ENCODE data around the gene TMEM154. TPM values are rescaled to one million over a fixed set of nuclear protein-coding genes. Genes with fewer than 3 reads are reported as not detected.
"Not testable (repeated sequence)": the region's sequence is repeated elsewhere in the genome, so short reads cannot be mapped to it uniquely, and the experiment has no call there.

The TMEM154 gene
- total RNA-seq, 1 experiment from 2014 or later, result not detected

DNA sequence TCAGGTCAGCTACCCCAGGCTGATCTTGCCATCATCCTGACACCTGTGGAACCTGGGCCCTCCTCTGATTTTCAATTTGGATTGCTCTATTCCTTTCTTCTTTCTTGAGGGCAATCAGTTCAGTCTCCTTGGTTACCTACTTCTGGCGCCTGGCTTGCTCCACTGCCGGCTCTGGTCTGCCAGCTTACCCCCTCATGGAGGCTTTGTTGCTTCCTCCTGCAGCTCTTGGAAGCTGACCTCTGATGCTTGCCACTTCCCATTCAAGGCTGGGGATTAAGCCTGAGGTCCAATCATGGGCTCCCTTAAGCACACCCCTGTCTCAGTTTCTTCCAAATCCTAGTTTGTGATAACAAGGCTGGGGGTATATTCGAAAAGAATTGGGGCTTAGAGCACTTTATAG is 5.4 kb downstream of the TMEM154 start:
- in situ Hi-C loops (cut with HindIII; ENCODE audit: low pct_unique_long_range_greater_than_20kb, low sequenced_read_pairs), result no loop called here
- no peak for DNase-seq (ENCODE audit: low read depth)

DNA sequence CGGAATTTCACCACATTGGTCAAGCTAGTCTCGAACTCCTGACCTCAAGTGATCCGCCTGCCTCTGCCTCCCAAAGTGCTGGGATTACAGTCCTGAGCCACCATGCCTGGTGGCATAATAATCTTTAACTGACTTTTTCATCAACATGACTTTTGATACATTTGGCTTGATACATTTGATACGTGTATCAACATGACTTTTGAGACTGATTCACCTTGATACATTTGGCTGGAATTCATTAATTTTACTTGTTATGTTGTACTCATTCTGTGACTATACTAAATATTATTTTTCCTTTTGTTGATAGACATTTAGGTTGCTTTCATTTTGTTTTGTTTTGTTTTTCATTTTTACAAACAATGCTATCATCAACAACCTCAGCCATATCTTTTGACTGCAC is 6.3 kb downstream of the TMEM154 start:
- no peak for DNase-seq (ENCODE audit: low read depth)
- in situ Hi-C loops (cut with HindIII; ENCODE audit: low pct_unique_long_range_greater_than_20kb, low sequenced_read_pairs), result no loop called here

DNA sequence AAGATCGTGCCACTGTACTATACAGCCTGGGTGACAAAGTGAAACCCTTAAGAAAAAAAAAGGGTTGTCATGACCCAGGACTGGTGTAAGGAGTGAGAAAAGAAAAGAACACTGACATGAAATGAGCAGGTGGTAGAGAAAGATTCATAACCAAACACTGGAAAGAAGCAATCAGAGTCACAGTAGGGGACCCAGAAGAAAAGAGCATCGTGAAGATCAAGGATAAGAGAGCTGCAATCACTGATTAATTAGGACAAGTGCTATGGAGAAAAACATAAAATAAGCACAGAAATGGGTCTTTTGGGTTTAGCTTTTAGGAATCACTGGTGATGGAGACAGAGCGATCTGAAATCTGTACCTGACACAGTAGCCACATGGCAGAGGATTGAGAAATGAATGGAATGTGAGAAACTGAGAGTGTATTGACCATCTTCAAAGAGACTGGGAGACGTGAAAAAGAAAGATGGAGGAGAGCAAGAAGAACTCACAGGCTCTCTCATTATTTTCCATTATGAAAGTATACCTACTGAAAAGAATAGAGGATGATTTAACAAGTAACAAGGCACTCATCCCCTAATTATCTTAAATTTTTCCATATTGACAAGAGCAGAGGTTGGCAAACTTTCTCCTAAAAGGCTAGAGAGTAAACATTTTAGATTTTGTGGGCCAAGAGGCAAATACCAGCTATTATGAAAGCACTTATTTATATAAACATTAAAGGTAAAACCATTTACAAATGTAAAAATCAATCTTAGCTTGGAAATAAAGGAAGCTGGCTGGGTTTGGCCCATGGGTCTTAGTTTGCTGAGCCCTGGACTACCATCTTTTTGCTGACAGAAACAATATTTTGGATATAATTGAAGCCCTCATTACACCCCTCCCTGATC is 7.3 kb downstream of the TMEM154 start:
- in situ Hi-C loops (cut with HindIII; ENCODE audit: low pct_unique_long_range_greater_than_20kb, low sequenced_read_pairs), result no loop called here
- DNase-seq (ENCODE audit: low read depth), result no peak

DNA sequence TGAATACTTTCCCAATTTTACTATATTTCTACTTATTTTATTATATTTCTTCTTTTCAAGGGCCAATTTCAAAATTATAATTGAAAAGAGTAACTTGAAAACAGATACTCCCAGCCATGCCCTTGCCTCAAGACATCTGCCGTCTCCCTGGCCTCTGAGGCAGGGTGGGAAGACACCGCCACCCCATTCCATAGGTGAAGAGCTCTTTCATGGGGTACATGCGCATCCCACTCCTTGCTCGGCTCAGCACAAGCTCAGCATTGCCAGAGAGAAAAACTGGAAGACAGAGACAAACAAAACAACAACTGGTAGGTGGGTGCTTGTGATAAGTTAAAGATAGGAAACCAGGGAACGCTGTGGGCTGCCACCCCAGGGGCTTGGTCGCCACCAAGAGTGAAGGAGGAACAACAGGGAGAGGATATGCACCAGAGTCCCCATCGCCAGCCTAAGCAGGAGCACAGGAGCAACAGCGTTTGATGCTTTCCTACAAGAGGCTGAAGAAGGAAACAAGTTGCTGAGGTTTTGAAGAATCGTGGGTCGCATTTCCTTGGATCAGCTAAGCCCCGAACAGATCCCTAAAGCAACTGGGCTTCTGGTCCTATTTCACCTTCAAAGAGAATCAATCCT is 11.3 kb downstream of the TMEM154 start:
- in situ Hi-C loops (cut with HindIII; ENCODE audit: low pct_unique_long_range_greater_than_20kb, low sequenced_read_pairs), result no loop called here
- DNase-seq (ENCODE audit: low read depth), result no peak

DNA sequence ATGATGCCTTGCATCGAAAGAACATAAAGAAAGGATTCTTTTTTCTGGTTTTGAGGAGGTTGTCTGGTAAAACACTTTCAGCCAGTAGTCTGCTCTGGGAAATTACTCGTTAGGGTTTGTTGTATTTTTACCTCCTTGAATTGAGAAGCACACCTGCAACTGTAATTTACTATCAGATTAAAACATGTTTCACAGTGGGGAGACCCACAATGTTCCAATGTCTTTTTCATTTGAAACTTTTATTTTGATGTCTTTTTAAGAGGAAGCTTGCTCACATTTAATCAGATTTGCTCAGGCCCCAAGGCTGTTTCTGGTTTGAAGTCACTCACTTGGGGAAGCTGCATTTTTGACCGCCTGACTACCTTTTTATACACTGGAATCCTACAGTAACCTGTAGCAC is 12.0 kb downstream of the TMEM154 start:
- DNase-seq (ENCODE audit: low read depth), result no peak
- in situ Hi-C loops (cut with HindIII; ENCODE audit: low pct_unique_long_range_greater_than_20kb, low sequenced_read_pairs), result no loop called here

DNA sequence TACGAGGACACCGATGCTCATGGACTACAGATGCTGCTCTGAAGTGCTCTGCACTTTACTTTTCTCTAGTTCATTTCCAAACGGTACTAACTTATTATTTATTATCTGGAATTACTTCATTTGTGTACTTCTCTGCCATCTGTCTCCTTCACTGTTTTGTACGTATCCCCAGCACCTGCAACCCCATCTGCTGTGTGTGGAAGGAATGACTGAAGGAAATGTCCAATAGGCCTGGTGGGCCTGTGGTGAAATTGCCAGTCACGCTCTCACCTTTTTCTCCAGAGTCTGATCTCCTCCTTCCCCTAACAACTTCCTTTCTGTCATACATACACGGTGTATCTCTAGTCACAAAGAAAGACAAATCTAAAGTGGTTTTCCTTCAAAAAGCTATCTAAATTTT is 12.9 kb downstream of the TMEM154 start:
- in situ Hi-C loops (cut with HindIII; ENCODE audit: low pct_unique_long_range_greater_than_20kb, low sequenced_read_pairs), result no loop called here
- DNase-seq (ENCODE audit: low read depth), result no peak

DNA sequence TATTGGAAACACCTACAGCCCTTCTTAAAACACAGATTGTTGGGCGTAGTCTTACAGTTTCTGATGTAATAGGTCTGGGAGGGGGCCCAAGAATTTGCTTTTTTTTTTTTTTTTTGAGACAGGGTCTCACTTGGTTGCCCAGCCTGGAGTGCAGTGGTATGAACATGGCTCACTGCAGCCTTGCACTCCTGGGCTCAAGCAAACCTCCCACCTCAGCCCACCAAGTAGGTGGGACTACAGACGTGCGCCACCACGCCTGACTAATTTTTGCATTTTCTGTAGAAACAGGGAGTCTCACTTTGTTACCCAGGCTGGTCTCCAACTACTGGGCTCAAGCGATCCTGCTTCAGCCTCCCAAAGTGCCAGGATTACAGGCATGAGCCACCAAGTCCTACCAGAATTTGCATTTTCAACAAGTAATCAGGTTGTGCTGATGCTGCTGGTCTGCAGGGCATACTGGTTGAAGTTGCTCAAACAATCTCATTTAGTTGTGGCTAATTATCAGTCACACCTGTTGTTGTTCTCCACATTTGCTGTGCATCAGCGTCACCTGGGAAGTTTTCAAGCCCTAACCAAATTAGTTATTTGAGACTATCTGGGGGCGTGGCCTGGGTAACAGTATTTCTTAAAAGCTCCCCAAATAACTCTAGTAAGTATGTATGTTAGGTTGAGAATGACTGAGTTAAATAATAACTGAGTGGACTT is 14.0 kb downstream of the TMEM154 start:
- in situ Hi-C loops (cut with HindIII; ENCODE audit: low pct_unique_long_range_greater_than_20kb, low sequenced_read_pairs), result no loop called here
- no peak for DNase-seq (ENCODE audit: low read depth)

DNA sequence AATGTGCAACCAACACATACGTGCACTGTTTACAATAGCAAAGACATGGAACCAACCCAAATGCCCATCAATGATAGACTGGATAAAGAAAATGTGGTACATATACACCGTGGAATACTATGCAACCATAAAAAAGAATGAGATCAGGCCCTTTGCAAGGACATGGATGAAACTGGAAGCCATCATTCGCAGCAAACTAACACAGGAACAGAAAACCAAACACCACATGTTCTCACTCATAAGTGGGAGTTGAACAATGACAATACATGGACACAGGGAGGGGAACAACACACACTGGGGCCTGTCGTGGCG is 15.8 kb downstream of the TMEM154 start:
- in situ Hi-C loops (cut with HindIII; ENCODE audit: low pct_unique_long_range_greater_than_20kb, low sequenced_read_pairs); DNase-seq (ENCODE audit: low read depth): not testable (repeated sequence)

DNA sequence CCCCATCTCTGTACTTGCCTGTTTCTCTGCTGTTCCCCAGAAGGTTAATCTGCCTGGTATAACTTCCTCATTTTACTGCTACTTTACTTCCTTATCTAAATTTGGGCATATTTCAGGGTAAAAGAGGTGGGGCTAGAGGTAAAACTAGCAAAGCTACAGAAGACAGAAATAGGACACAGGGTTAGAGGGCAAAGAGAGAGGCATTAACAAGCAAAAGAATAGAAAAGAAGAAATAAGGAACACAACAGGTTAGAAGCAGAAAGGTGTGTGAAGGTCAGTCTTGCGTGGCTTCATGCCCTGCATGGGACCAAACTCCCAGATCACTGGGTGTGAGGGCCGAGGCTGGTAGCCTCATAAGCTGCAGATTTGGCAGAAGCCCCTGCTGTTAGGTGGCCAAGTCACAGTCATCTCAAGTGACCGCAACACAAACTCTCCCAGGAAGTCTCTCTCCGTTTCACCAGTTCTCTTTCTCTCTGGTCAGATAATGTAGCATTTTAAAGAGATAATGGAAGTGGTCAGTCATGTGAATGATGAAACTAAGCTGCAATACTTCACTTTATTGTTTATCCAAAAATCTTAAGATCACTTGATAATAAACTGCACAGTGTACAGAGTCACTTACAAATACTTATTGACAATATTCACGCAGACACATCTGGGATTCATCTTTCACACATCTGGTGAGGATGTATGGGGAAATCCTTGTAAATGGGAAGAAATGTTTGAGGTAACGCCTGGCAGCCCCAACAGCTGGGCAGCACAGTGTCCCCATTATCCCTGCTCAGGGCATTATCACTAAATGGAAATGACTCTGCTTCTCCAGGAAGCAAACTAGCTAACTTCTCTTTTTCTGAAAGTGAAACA is 16.4 kb downstream of the TMEM154 start:
- no peak for DNase-seq (ENCODE audit: low read depth)
- in situ Hi-C loops (cut with HindIII; ENCODE audit: low pct_unique_long_range_greater_than_20kb, low sequenced_read_pairs), result no loop called here

DNA sequence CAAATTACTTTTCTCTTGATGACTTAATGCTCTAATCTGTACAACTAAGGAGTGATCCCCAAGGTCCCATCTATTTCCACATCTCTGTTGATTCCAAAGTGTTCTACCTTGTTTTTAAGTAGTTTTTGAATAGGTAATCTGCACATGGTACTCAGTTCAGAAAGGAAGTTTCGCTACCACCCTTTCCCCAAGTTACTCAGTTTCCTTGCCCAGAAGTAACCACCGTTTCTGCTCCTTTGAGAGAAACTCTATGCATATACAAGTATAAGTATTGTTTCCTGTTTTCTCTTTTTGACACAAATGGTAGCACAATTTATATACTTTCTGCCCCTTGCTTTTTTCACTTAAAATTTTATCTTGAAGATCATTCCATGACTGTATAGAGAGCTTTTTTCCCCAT is 18.1 kb downstream of the TMEM154 start:
- DNase-seq (ENCODE audit: low read depth), result no peak
- in situ Hi-C loops (cut with HindIII; ENCODE audit: low pct_unique_long_range_greater_than_20kb, low sequenced_read_pairs), result no loop called here

DNA sequence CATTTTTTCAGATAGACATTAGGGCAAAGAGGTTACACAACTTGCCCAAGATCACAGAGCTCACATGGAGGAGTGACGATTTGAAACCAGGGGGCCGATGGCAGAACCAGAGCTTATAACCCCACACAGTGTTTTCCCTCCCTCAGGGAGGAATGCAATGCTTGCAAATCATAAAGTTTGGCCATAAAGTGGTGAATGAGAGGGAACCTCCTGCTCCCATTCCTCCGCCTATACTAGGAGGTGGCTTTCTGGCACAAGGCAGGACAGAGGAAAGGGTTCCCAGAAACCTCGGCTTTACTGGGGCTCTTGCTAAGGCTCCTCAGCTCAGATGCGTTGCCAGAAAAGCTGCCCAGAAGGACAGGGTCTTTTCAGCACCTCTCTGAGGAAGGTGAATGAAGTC is 19.3 kb downstream of the TMEM154 start:
- no peak for DNase-seq (ENCODE audit: low read depth)
- in situ Hi-C loops (cut with HindIII; ENCODE audit: low pct_unique_long_range_greater_than_20kb, low sequenced_read_pairs), result no loop called here

DNA sequence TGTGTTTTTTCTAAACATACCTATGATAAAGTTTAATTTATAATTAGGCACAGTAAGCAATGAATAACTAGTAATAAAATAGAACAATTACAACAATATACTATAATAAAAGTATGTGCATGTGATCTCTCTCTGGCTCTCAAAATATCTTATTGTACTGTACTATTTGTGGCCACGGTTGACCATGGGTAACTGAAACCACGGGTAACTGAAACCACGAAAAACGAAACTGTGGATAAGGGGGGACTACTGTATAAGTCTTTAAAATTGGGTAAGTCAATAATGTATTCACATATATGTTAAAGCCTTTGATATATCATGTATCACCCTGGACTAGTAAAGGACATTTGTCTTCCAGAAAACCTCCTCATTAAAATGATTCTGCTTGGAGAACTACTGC is 20.0 kb downstream of the TMEM154 start:
- in situ Hi-C loops (cut with HindIII; ENCODE audit: low pct_unique_long_range_greater_than_20kb, low sequenced_read_pairs), result no loop called here
- DNase-seq (ENCODE audit: low read depth), result no peak

DNA sequence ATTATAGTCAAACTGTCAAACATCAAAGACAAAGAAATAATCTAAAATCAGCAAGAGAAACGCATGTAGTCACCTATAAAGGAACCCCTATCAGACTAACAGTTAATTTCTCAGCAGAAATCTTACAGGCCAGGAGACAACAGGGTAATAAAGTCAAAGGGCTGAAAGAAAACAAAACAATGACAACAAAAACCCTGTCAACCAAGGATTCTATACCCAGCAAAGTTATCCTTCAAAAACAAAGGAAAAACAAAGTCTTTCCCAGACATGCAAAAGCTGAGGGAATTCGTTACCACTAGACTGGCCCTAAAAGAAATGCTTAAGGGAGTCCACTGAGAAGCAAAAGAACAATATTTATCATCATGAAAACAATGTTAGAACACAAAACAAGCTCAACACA is 22.1 kb downstream of the TMEM154 start:
- no peak for DNase-seq (ENCODE audit: low read depth)
- in situ Hi-C loops (cut with HindIII; ENCODE audit: low pct_unique_long_range_greater_than_20kb, low sequenced_read_pairs), result no loop called here

DNA sequence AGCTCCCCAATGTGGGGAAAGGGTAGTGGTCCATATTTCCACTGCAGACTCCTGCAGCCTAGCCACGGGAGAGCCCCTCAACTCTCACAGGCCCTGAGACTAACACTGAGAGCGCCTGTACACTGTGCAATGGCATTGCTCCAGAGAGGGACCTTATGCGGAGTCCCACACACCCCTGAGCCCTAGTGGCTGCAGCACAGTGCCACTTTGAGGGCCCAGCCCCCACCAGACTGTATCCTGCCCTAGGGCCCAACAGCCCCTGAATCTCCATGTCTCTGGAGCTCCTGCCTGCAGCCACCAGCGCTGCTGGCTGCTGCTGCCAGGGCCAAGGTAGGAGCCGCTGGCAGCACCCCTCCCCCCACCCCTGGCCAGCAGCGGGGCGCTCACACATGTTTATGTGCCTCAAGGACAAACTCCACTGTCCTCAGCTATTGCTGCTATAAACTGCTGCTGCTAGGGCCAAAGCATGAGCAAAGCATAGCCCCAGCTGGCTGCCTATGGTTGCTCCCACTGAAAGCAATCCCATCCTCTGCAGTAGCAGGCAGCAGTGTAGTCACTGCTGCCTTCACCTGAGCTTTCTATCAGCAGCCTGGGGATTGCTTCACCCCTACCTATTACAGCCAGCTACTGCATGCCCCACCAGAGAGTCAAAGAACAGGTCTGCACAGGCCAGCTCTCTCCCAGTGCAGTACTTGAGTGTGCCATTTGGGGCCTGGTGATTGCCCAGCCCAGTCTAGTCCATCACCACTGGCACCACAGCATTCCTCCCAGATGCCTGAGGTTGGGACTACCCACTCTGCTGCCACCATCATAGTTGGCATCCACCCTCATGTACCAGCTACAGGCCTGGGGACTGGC is 24.3 kb downstream of the TMEM154 start:
- no peak for DNase-seq (ENCODE audit: low read depth)

DNA sequence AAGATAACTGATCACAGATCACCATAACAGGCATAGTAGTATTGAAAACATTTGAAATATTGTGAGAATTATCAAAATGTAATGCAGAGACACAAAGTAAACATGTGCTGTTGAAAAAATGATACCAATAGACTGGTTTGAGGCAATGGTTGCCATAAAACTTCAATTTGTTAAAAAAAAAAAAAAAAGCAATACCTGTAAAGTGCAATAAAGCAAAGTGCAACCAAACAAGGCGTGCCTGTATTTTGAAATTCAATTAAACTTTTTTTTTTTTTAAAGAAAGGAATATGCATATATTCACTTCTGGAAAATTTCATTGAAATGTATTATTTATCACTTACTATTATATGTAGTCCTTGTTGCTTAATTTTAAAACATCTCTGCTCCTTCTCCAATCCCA is 27.7 kb downstream of the TMEM154 start:
- in situ Hi-C loops (cut with HindIII; ENCODE audit: low pct_unique_long_range_greater_than_20kb, low sequenced_read_pairs), result no loop called here
- no peak for DNase-seq (ENCODE audit: low read depth)

More for the DNA sequence above, 24.3 kb downstream of the TMEM154 start:
- in situ Hi-C loops (cut with HindIII; ENCODE audit: low pct_unique_long_range_greater_than_20kb, low sequenced_read_pairs), result no loop called here

DNA sequence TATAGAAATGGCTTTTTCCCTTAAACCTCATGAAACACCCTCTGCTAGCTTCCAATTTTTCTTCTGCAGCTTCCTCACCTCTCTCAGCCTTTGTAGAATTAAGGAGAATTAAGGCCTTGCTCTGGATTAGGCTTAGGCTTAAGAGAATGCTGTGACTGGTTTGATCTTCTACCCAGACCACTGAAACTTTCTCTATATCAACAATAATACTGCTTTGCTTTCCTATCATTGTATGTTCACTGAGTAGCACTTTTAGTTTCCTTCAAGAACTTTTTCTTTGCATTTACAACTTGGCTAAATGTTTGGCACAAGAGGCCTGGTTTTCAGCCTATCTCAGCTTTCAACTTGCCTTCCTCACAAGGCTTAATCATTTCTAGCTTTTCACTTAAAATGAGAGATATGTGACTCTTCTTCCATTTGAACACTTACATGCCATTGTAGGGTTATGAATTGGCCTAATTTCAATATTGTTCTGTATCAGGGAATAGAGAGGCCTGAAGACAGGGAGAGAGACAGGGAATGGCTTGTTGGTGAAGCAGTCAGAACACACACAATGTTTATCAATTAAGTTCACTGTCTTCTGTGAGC is 28.2 kb downstream of the TMEM154 start:
- in situ Hi-C loops (cut with HindIII; ENCODE audit: low pct_unique_long_range_greater_than_20kb, low sequenced_read_pairs), result no loop called here
- no peak for DNase-seq (ENCODE audit: low read depth)

DNA sequence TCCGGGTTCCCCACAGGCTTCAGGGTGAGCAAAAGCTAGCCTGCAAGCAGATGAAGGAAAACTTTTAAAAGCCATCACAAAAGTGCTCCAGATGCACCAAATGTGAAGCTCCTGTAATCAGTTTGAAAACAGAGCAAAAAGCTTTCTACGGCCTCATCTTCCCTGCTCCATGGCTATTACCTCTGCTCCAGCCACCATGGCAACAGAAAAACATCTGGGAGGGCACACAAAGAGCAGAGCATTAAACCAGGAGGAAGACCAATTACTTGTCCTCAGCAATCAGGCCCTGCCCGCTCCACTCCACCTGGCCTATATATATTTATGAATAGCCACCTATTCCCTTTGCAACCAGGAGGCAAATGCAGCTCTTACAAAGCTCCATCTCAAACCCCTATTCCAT is 33.6 kb downstream of the TMEM154 start:
- DNase-seq (ENCODE audit: low read depth), result no peak
- in situ Hi-C loops (cut with HindIII; ENCODE audit: low pct_unique_long_range_greater_than_20kb, low sequenced_read_pairs), result no loop called here
